Psoas muscle (tissue), 8 donors: ENCODE measurements around the gene TMEM208. TPM values are rescaled to one million over a fixed set of nuclear protein-coding genes. Genes with fewer than 3 reads are reported as not detected.

ENCODE experiments used
- ATAC-seq, 4 donors: fragments of 200-7000 bp; cut with Tn5 transposase; one replicate each; pipeline ENCODE4 v1.9.1; 2020; ENCODE audit warnings: moderate library complexity in 3 of 4, mild to moderate bottlenecking in 2 of 4
- DNase-seq, 2 donors: peaks; one replicate each; pipeline ENCODE4 v3.0.0-alpha.2; 2020
- H3K27ac ChIP-seq: fragments of 200-600 bp; one replicate; pipeline ENCODE4 v1.8.0; 2022
- H3K27me3 ChIP-seq, 3 donors: fragments of 200-600 bp in 1 of 3; one replicate each; pipeline versions ENCODE4 v1.6.1 to v1.8.0; 2013 to 2022; ENCODE audit warnings: low read length in 2 of 3, mild to moderate bottlenecking in 2 of 3, moderate library complexity in 1 of 3; ENCODE audit not compliant: insufficient read depth in 3 of 3
- H3K36me3 ChIP-seq, 2 donors: fragments of 200-600 bp in 1 of 2; one replicate each; pipeline versions ENCODE4 v1.6.1 to v1.8.0; 2013 to 2022; ENCODE audit warnings: low read depth in 1 of 2, mild to moderate bottlenecking in 1 of 2, moderate library complexity in 1 of 2; ENCODE audit not compliant: insufficient read depth in 1 of 2
- H3K4me1 ChIP-seq: fragments of 200-600 bp; one replicate; pipeline ENCODE4 v1.8.0; 2022
- H3K4me3 ChIP-seq: fragments of 200-600 bp; one replicate; pipeline ENCODE4 v1.8.0; 2022; ENCODE audit warnings: mild to moderate bottlenecking
- H3K9me3 ChIP-seq: fragments of 200-600 bp; one replicate; pipeline ENCODE4 v1.8.0; 2022
- WGBS, 3 donors: extraction: QIAGEN DNeasy Blood & Tissue Kit; methylation state at CpG; one replicate each; pipeline versions ENCODE4 v1.1.6 to v1.1.7; 2013; 5-methylcytosine and 5-hydroxymethylcytosine counted together
- intact Hi-C, 2 donors: fragments of 100-400 bp; cut with DNase I; formaldehyde crosslinking; loops; one replicate each; pipeline versions ENCODE4 v1.11.0 to v1.14.2; 2022
- polyA plus RNA-seq, 3 donors: library from polyadenylated mRNA; stranded (reverse); fragments of 200-250 nt; gene quantifications; one replicate each; pipeline ENCODE4 v1.2.3, GENCODE V29; 2013
- total RNA-seq, 4 donors: library from RNA; stranded (reverse); fragmentation: NEBNext Ultra II Directional in 2 of 4; extraction: Animal tissue kit (Norgen Biotek cat#: 25700) in 2 of 4; gene quantifications; one replicate each; pipeline versions ENCODE4 v1.2.1 to v1.2.4, GENCODE V29; 2021 to 2023
- TF ChIP-seq, protein P1 (sequence below): fragments of 200-600 bp; IDR thresholded peaks from one replicate; pipeline ENCODE4 v1.8.0; 2022; ENCODE audit warnings: antibody characterized with exemption
- donor health status: healthy with polysubstance abuse.
- donor health status: DM: no; HTN: no; CAD: no; lungs with moderate emphysema.
- donor health status: Bipolar disorder and iron deficiency.
- donor health status: healthy.
- donor health status: DM: yes; HTN: yes; CAD: no.
- donor health status: DM: no; HTN: no; CAD: no.
- donor health status: DM: no; HTN: no; CAD: no.
- donor health status: DM: yes; HTN: yes; CAD: no.

Gene TMEM208
- total and polyA plus RNA-seq, 7 donors: 10.1 to 111 (median 32.7) TPM

GRCh38 chr16:67254801-67255552 lies 28.0 kb downstream of the TMEM208 start:
- H3K9me3 ChIP-seq: no peaks in the 10 kb centered on the region
- H3K27me3 ChIP-seq: no peaks in the 10 kb centered on the region
- H3K4me3 ChIP-seq: no peak overlapping the region
- ATAC-seq: no peak
- intact Hi-C loops: loop anchor here (5.0 to 10.0 kb wide), 2 partner anchors 160 to 397 kb away; partner anchors contain the start of gene ZDHHC1 (in 1 of the 2)
- H3K27ac ChIP-seq: no peak overlapping the region
- WGBS, 3 donors: 88 to 92% (median 89%) methylated on average over 18 of the region's 18 CpGs
- DNase-seq: peak; percentile 12 to 39
- TF ChIP-seq, protein P1, sequence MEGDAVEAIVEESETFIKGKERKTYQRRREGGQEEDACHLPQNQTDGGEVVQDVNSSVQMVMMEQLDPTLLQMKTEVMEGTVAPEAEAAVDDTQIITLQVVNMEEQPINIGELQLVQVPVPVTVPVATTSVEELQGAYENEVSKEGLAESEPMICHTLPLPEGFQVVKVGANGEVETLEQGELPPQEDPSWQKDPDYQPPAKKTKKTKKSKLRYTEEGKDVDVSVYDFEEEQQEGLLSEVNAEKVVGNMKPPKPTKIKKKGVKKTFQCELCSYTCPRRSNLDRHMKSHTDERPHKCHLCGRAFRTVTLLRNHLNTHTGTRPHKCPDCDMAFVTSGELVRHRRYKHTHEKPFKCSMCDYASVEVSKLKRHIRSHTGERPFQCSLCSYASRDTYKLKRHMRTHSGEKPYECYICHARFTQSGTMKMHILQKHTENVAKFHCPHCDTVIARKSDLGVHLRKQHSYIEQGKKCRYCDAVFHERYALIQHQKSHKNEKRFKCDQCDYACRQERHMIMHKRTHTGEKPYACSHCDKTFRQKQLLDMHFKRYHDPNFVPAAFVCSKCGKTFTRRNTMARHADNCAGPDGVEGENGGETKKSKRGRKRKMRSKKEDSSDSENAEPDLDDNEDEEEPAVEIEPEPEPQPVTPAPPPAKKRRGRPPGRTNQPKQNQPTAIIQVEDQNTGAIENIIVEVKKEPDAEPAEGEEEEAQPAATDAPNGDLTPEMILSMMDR: no peak
- no peaks in the 10 kb centered on the region for H3K4me1 ChIP-seq
- peaks cover 0 to 6% of the 10 kb centered on the region in 2 donors for H3K36me3 ChIP-seq

DNA sequence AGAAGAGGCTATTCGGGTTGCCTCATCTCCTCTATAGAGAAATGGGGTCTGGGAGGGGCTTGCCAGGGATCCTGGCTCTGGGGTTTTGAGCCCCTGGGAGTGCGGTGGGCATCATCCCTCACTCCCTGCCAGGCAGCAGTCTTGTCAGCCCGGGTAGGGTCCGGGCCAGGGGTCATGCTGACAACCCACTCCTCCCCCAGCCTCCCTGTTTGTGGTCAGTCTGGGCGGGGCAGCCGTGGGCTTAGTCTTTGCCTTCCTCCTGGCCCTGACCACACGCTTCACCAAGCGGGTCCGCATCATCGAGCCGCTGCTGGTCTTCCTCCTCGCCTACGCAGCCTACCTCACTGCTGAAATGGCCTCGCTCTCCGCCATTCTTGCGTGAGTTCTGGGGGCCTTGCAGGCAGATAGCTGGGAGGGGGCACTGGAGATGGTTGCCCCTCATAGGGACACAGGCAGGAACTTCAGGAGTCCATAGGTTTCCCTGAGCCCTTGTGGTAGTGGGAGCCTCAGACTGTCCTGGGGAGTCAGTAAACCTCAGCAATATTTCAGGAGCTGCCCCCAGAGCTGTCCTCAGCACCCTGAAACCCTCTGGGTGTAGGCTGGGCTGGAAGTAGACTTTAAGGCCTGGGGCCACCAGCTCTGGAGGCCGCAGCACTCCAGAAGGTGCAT lies 28.8 kb downstream of the TMEM208 start:
- TF ChIP-seq, protein P1: no peak

DNA sequence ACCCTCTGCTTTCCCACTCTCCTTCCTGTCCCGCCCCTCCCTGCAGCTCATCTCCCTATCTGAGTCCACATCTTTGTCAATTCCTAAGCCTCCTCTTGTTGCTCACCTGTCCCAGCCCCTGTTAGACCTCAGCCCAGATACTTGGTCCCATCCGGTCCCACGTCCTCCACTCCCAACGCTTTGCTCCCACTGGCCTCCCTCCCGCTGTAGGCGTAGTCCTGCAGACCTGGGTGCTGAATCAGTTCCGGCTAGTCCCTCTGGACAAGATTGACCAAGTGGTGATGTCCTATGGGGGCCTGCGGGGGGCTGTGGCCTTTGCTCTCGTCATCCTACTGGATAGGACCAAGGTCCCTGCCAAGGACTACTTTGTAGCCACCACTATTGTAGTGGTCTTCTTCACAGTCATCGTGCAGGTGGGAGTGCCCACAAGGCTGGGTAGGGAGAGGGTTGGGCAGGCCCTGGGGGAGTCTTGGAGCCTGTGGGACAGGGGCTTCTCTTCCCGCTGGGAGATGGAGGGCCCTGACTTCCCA lies 29.8 kb downstream of the TMEM208 start:
- intact Hi-C loops: loop anchor here (5.0 to 10.0 kb wide), 2 partner anchors 158 to 396 kb away; partner anchors contain the start of gene ZDHHC1 (in 1 of the 2)
- H3K36me3 ChIP-seq: peaks cover 0 to 6% of the 10 kb centered on the region in 2 donors
- DNase-seq (peak in 1 of 2 donors; percentile 36), ATAC-seq (no peak)
- 93 to 96% (median 94%) methylated on average over 11 of the region's 11 CpGs for WGBS, 3 donors
- TF ChIP-seq, protein P1: no peak
- H3K9me3 ChIP-seq: no peaks in the 10 kb centered on the region
- H3K4me3 ChIP-seq: no peak overlapping the region
- H3K27me3 ChIP-seq: no peaks in the 10 kb centered on the region
- H3K4me1 ChIP-seq: peaks cover 10% of the 10 kb centered on the region
- no peak overlapping the region for H3K27ac ChIP-seq

More for the DNA sequence above, 28.8 kb downstream of the TMEM208 start:
- Histone ChIP-seq H3K27me3 (no peaks in the 10 kb centered on the region), H3K36me3 (peaks cover 0 to 6% of the 10 kb centered on the region in 2 donors), H3K9me3 (no peaks in the 10 kb centered on the region), H3K4me1 (peaks cover 5% of the 10 kb centered on the region), H3K27ac (no peak overlapping the region), H3K4me3 (no peak overlapping the region)
- ATAC-seq: no peak
- WGBS, 3 donors: 95 to 99% (median 96%) methylated on average over 17 of the region's 17 CpGs
- peak; percentile 6 to 28 for DNase-seq
- intact Hi-C loops: loop anchor here (5.0 to 10.0 kb wide), 2 partner anchors 159 to 397 kb away; partner anchors contain the start of gene ZDHHC1 (in 1 of the 2)

DNA sequence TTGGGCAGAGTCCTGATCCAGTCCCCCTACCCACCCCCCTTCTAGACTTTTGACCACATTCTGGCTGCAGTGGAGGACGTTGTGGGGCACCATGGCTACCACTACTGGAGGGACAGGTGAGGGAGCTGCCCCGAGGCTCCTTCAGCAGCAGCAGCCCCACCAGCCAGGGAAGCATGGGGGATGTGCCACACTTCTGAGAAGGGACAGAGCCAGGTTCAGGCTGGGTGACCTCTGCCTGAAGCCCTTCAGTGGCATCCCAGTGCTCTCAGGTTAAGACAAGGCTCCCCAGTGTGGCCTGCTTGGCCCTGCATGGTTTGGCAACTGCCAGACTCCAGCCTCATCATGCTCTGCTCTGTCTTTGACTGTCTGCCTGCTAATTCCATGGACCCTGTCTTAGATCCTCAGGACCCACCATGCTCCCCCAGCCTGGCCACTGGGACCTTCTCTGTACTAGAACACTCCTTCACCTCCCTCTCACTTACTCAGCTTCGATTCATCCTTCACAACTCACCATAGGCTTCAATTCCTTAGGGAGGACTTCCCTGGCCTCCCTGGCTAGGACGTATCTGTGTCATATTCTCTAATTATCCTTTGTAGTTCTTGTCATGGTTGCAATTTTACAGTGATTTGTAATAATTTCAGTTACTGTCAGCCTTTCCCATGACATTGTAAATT lies 30.7 kb downstream of the TMEM208 start:
- ATAC-seq (no peak), DNase-seq (peak; percentile 2 to 33)
- intact Hi-C loops: loop anchor here (5.0 to 10.0 kb wide), 2 partner anchors 157 to 395 kb away; partner anchors contain the start of gene ZDHHC1 (in 1 of the 2)
- Histone ChIP-seq H3K9me3 (no peaks in the 10 kb centered on the region), H3K27ac (no peak overlapping the region), H3K4me3 (no peak overlapping the region), H3K4me1 (peaks cover 10% of the 10 kb centered on the region), H3K27me3 (no peaks in the 10 kb centered on the region), H3K36me3 (peaks cover 0 to 6% of the 10 kb centered on the region in 2 donors)
- TF ChIP-seq, protein P1: no peak
- WGBS, 3 donors: 70 to 82% (median 74%) methylated on average over 4 of the region's 4 CpGs
